Breast epithelium (tissue), 4 donors: Measurements from ENCODE around the gene FIP1L1. TPM values are rescaled to one million over a fixed set of nuclear protein-coding genes. Genes with fewer than 3 reads are reported as not detected.

Source experiments
- DNase-seq, 2 donors: peaks; one replicate each; pipeline ENCODE4 v3.0.0-alpha.2; 2019; ENCODE audit warnings: low spot score in 2 of 2
- H3K27ac ChIP-seq, 2 donors: fragments of 200-600 bp; sonication (generic) in 1 of 2; one replicate each; pipeline ENCODE4 v1.5.1; 2016 to 2019; ENCODE audit warnings: mild to moderate bottlenecking in 1 of 2
- H3K27me3 ChIP-seq, 2 donors: fragments of 200-600 bp; sonication (generic) in 1 of 2; one replicate each; pipeline versions ENCODE4 v1.5.1 to v1.6.0; 2017 to 2019; ENCODE audit warnings: control low read depth in 1 of 2, mild to moderate bottlenecking in 1 of 2
- H3K36me3 ChIP-seq: fragments of 200-600 bp; one replicate; pipeline ENCODE4 v1.5.1; 2019
- H3K4me1 ChIP-seq, 2 donors: fragments of 200-600 bp; sonication (generic); one replicate each; pipeline ENCODE4 v1.5.1; 2016 to 2019; ENCODE audit warnings: control low read depth in 1 of 2
- H3K4me3 ChIP-seq, 3 donors: fragments of 200-600 bp; sonication (generic); 1 replicate in 2 of 3; 2 replicates in 1 of 3; pipeline ENCODE4 v1.5.1; 2016 to 2019; ENCODE audit warnings: mild to moderate bottlenecking in 3 of 3, moderate library complexity in 2 of 3
- H3K9me3 ChIP-seq, 2 donors: fragments of 200-600 bp; sonication (generic) in 1 of 2; one replicate each; pipeline ENCODE4 v1.5.1; 2016 to 2019; ENCODE audit warnings: control low read depth in 1 of 2
- CTCF ChIP-seq, 3 donors: fragments of 450-650 bp; IDR thresholded peaks; one replicate each; pipeline ENCODE4 v1.5.1; 2016 to 2017; ENCODE audit warnings: antibody characterized with exemption in 3 of 3, mild to moderate bottlenecking in 3 of 3, moderate library complexity in 3 of 3
- POLR2A ChIP-seq: fragments of 450-650 bp; IDR thresholded peaks from one replicate; pipeline ENCODE4 v1.6.1; 2016; ENCODE audit warnings: antibody characterized with exemption, mild to moderate bottlenecking, moderate library complexity
- POLR2AphosphoS5 ChIP-seq, 3 donors: sonication (generic); formaldehyde crosslinking; IDR thresholded peaks; one replicate each; pipeline ENCODE4 v1.6.1; 2017; ENCODE audit warnings: antibody characterized with exemption in 3 of 3
- intact Hi-C: fragments of 100-400 bp; cut with DNase I; formaldehyde crosslinking; loops from one replicate; pipeline ENCODE4 v1.15.1; 2023; ENCODE audit warnings: low total_unique reads
- total RNA-seq, 3 donors: library from RNA; depleted of rRNA; stranded (reverse); fragments of >200 nt; gene quantifications; one replicate each; pipeline ENCODE4 v1.1.0, GENCODE V29; 2016

FIP1L1 gene
- total RNA-seq, 3 donors from 2014 or later, result 43.7 to 67.5 (median 52.4) TPM

- no peak for DNase-seq
- TF ChIP-seq POLR2A (no peak), CTCF (IDR thresholded peaks at IDR 0.05) (no peak), POLR2AphosphoS5 (IDR thresholded peaks at IDR 0.05) (no peak)
- no peak overlapping the region for H3K27ac ChIP-seq
- no peaks in the 10 kb centered on the region for H3K9me3 ChIP-seq
- H3K27me3 ChIP-seq, result peaks cover 0 to 3% of the 10 kb centered on the region in 2 donors
- intact Hi-C loops, result no loop called here
- H3K4me3 ChIP-seq, result no peak overlapping the region
- no peaks in the 10 kb centered on the region for H3K4me1 ChIP-seq
- H3K36me3 ChIP-seq, result no peaks in the 10 kb centered on the region
Measured at GRCh38 chr4:53371049-53371448, 6.4 kb upstream of the FIP1L1 start.

DNA sequence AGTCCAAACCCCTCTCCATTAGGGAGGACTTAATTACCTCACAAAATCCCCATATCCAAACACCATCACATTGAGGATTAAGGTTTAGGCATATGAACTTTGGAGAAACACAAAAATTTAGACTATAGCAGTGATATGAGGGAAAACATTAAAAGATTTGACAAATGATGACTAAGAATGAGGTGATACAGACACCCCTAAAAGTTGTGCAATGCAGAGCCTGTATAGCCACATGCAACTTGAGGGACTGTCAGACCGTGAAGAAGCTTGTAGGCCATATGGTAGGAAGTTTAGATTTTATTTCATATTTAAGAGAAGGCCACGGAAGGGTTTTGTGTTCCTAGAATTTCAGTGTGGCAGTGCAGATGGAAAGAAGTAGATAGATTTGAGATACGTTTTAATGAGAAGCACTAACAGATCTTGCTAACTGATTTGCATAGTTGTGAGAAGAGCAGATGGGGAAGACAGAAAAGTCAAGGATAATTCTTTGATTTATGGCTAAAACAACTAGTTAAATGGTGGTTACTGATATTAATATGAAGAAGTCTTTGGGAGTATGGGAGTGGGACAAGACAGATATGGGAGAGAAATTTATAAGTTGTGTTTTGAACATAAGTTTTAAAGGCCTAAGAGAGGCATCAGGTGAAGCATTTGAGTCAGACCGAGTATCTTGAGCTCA is 5.5 kb upstream of the FIP1L1 start:
- H3K27ac ChIP-seq, result no peak overlapping the region
- intact Hi-C loops, result no loop called here
- TF ChIP-seq POLR2A (no peak), POLR2AphosphoS5 (IDR thresholded peaks at IDR 0.05) (no peak), CTCF (IDR thresholded peaks at IDR 0.05) (no peak)
- DNase-seq, result no peak
- no peaks in the 10 kb centered on the region for H3K4me1 ChIP-seq
- no peaks in the 10 kb centered on the region for H3K9me3 ChIP-seq
- H3K36me3 ChIP-seq, result no peaks in the 10 kb centered on the region
- H3K4me3 ChIP-seq, result no peak overlapping the region
- peaks cover 0 to 3% of the 10 kb centered on the region in 2 donors for H3K27me3 ChIP-seq

DNA sequence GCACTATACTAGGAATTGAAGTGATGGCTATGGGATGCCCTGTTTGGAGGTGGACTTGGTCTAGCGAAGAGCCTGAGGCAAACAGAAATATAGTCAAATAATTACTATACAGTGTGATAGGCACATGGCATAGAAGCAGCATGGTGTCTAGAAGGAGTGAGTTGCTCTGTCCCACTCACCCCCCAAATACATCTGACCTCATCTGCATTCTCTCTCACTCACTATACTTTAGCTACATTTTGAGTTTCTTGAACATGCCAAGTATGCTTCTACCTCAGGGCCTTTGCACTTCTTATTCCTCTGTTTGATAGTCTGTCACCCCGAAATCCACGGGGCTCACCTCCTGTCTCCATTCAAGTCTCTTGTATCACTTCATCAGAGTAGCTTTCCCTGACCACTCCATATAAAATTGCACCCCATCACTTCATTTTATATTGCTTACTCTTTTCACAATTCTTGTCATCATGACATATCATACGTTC is 2.6 kb upstream of the FIP1L1 start:
- H3K4me3 ChIP-seq, result no peak overlapping the region
- peaks cover 0 to 3% of the 10 kb centered on the region in 2 donors for H3K27me3 ChIP-seq
- H3K27ac ChIP-seq, result no peak overlapping the region
- no peaks in the 10 kb centered on the region for H3K36me3 ChIP-seq
- H3K9me3 ChIP-seq, result no peaks in the 10 kb centered on the region
- TF ChIP-seq POLR2AphosphoS5 (IDR thresholded peaks at IDR 0.05), result no peak
- no peak for TF ChIP-seq POLR2A
- TF ChIP-seq CTCF (IDR thresholded peaks at IDR 0.05), result no peak
- intact Hi-C loops, result no loop called here
- DNase-seq, result no peak
- no peaks in the 10 kb centered on the region for H3K4me1 ChIP-seq

DNA sequence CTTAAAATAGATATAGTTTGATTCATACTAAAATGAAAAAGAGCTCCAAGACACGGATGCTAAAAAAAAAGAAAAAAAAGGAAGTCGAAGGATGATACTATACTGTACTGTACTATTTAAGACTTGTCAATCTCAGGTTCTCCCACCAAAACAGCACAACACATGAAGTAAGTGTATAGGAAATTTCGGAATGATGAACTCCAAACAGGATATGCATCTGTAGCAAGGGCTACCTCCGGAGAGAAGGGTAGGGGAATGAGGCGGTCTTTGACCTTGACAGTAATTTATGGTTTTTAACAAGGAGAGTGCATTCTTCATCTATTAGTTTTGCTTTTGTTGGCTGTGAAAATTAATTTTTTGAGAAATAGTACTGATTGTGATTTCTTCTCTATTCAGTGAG is 541 bp upstream of the FIP1L1 start:
- Histone ChIP-seq H3K27me3 (no peaks in the 10 kb centered on the region), H3K27ac (peak overlapping the region; percentile 92 to 95), H3K4me3 (peak overlapping the region; percentile 74 to 97 (median 83)), H3K9me3 (no peaks in the 10 kb centered on the region), H3K4me1 (no peaks in the 10 kb centered on the region), H3K36me3 (no peaks in the 10 kb centered on the region)
- no peak for DNase-seq
- TF ChIP-seq CTCF (IDR thresholded peaks at IDR 0.05) (no peak), POLR2AphosphoS5 (IDR thresholded peaks at IDR 0.05) (no peak), POLR2A (no peak)
- intact Hi-C loops, result no loop called here

- Histone ChIP-seq H3K9me3 (no peaks in the 10 kb centered on the region), H3K36me3 (no peaks in the 10 kb centered on the region), H3K27me3 (no peaks in the 10 kb centered on the region), H3K4me3 (peak overlapping the region; percentile 74 to 97 (median 83)), H3K27ac (peak overlapping the region; percentile 92 to 95), H3K4me1 (no peaks in the 10 kb centered on the region)
- intact Hi-C loops, result no loop called here
- DNase-seq, result no peak
- TF ChIP-seq POLR2AphosphoS5 (IDR thresholded peaks at IDR 0.05) (no peak), CTCF (IDR thresholded peaks at IDR 0.05) (no peak), POLR2A (no peak)
Measured at GRCh38 chr4:53378171-53378482, 686 bp downstream of the FIP1L1 start.
